ENCODE data around the gene AGBL1.

AGBL1 gene

DNA sequence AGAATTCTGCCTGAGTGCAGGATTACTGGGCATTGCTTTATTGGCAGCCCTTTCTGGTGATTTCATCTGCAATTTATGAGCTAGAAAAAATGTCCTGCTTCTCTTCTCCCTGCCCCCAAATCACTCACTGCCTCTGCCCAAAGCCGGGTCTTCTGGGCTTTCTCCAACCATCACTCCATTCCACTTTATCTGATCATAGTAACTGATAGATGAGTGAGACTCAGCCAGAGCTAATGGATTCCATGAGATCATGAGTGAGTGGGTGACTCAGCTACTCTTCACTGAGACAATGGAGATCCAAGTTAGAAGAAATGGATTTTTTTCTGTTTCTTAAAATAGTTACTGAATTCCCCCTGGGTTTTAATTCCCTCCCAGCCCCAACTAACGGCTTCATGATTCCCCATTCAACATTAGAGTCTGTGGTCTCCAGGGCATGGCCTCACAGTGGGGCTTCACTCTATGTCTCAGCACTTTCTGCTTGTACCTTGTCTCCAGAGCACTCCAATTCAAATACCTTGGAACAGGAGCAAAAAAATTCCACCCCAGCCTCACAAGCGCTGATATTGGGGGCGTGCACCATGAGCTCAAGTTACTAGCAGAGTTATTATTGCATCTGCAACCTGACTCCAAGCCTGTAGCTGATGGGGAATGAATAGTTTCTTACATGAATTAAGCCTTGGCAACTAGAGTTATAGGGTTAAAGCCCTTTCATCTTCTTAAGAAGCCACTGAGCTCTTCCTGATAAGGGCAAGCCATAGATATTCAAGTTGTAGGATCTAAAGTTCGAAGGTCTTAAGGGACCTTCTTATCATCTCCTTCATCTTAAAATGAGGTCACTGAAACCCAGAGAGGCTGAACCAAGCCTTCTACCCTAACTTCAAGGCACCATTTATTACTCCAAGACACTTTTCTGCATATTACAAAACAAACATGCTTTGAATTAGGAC is 85.9 kb downstream of the AGBL1 start:
- Histone ChIP-seq H3K27ac (ENCODE audit: poor library complexity, severe bottlenecking) (no peak overlapping the region), H3K4me1 (ENCODE audit: insufficient read depth, poor library complexity, severe bottlenecking) (no peaks in the 10 kb centered on the region), H3K4me3 (ENCODE audit: severe bottlenecking) (no peak overlapping the region), H3K36me3 (ENCODE audit: low read depth) (no peaks in the 10 kb centered on the region), H3K9me3 (ENCODE audit: severe bottlenecking) (no peaks in the 10 kb centered on the region), H3K27me3 (ENCODE audit: insufficient read depth, poor library complexity, severe bottlenecking) (no peaks in the 10 kb centered on the region)
- no peak; the same call in 2 of the 3 replicates for ATAC-seq (ENCODE audit: low read depth)
- TF ChIP-seq, protein P1, sequence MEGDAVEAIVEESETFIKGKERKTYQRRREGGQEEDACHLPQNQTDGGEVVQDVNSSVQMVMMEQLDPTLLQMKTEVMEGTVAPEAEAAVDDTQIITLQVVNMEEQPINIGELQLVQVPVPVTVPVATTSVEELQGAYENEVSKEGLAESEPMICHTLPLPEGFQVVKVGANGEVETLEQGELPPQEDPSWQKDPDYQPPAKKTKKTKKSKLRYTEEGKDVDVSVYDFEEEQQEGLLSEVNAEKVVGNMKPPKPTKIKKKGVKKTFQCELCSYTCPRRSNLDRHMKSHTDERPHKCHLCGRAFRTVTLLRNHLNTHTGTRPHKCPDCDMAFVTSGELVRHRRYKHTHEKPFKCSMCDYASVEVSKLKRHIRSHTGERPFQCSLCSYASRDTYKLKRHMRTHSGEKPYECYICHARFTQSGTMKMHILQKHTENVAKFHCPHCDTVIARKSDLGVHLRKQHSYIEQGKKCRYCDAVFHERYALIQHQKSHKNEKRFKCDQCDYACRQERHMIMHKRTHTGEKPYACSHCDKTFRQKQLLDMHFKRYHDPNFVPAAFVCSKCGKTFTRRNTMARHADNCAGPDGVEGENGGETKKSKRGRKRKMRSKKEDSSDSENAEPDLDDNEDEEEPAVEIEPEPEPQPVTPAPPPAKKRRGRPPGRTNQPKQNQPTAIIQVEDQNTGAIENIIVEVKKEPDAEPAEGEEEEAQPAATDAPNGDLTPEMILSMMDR (IDR thresholded peaks at IDR 0.05; ENCODE audit: poor library complexity, severe bottlenecking) = no peak
- no peak for DNase-seq (ENCODE audit: low spot score)

GRCh38 chr15:86167841-86168240 is 88.2 kb downstream of the AGBL1 start:
- Histone ChIP-seq H3K27ac (ENCODE audit: poor library complexity, severe bottlenecking) (no peak overlapping the region), H3K4me1 (ENCODE audit: insufficient read depth, poor library complexity, severe bottlenecking) (no peaks in the 10 kb centered on the region), H3K36me3 (ENCODE audit: low read depth) (no peaks in the 10 kb centered on the region), H3K27me3 (ENCODE audit: insufficient read depth, poor library complexity, severe bottlenecking) (peaks cover 10% of the 10 kb centered on the region), H3K4me3 (ENCODE audit: severe bottlenecking) (no peak overlapping the region), H3K9me3 (ENCODE audit: severe bottlenecking) (no peaks in the 10 kb centered on the region)
- TF ChIP-seq, protein P1 (IDR thresholded peaks at IDR 0.05; ENCODE audit: poor library complexity, severe bottlenecking) = no peak
- DNase-seq (ENCODE audit: low spot score) (no peak), ATAC-seq (ENCODE audit: low read depth) (no peak)

GRCh38 chr15:86178845-86179244 is 99.2 kb downstream of the AGBL1 start:
- H3K27ac ChIP-seq (ENCODE audit: poor library complexity, severe bottlenecking) = no peak overlapping the region
- H3K27me3 ChIP-seq (ENCODE audit: insufficient read depth, poor library complexity, severe bottlenecking) = peaks cover 81% of the 10 kb centered on the region
- H3K36me3 ChIP-seq (ENCODE audit: low read depth) = no peaks in the 10 kb centered on the region
- ATAC-seq (ENCODE audit: low read depth) = no peak
- no peaks in the 10 kb centered on the region for H3K4me1 ChIP-seq (ENCODE audit: insufficient read depth, poor library complexity, severe bottlenecking)
- H3K4me3 ChIP-seq (ENCODE audit: severe bottlenecking) = no peak overlapping the region
- TF ChIP-seq, protein P1 (IDR thresholded peaks at IDR 0.05; ENCODE audit: poor library complexity, severe bottlenecking) = peak; percentile 45
- DNase-seq (ENCODE audit: low spot score) = no peak
- no peaks in the 10 kb centered on the region for H3K9me3 ChIP-seq (ENCODE audit: severe bottlenecking)

GRCh38 chr15:86183596-86184491 is 104.2 kb downstream of the AGBL1 start:
- ATAC-seq (ENCODE audit: low read depth) = no peak

More at GRCh38 chr15:86183596-86184491, 104.2 kb downstream of the AGBL1 start:
- Histone ChIP-seq H3K4me1 (ENCODE audit: insufficient read depth, poor library complexity, severe bottlenecking) (no peaks in the 10 kb centered on the region), H3K4me3 (ENCODE audit: severe bottlenecking) (no peak overlapping the region), H3K27ac (ENCODE audit: poor library complexity, severe bottlenecking) (no peak overlapping the region), H3K9me3 (ENCODE audit: severe bottlenecking) (no peaks in the 10 kb centered on the region), H3K27me3 (ENCODE audit: insufficient read depth, poor library complexity, severe bottlenecking) (peaks cover 42% of the 10 kb centered on the region), H3K36me3 (ENCODE audit: low read depth) (no peaks in the 10 kb centered on the region)
- TF ChIP-seq, protein P1 (IDR thresholded peaks at IDR 0.05; ENCODE audit: poor library complexity, severe bottlenecking) = no peak
- no peak for DNase-seq (ENCODE audit: low spot score)
